NCI-H526 (cell line): ENCODE results near the gene SPAST.
"Not testable (repeated sequence)": the region's sequence is repeated elsewhere in the genome, so short reads cannot be mapped to it uniquely, and the experiment has no call there.

ENCODE experiments used
- DNase-seq, 2 experiments: peaks; one replicate each; lab custom pipeline; 2025; lab: John Stamatoyannopoulos, UW

SPAST gene, protein sequence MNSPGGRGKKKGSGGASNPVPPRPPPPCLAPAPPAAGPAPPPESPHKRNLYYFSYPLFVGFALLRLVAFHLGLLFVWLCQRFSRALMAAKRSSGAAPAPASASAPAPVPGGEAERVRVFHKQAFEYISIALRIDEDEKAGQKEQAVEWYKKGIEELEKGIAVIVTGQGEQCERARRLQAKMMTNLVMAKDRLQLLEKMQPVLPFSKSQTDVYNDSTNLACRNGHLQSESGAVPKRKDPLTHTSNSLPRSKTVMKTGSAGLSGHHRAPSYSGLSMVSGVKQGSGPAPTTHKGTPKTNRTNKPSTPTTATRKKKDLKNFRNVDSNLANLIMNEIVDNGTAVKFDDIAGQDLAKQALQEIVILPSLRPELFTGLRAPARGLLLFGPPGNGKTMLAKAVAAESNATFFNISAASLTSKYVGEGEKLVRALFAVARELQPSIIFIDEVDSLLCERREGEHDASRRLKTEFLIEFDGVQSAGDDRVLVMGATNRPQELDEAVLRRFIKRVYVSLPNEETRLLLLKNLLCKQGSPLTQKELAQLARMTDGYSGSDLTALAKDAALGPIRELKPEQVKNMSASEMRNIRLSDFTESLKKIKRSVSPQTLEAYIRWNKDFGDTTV

GRCh38 chr2:32063310-32064020 is at the start of gene SPAST:
SPAST (plus strand) TSS chr2:32063556; CDS start chr2:32063832, 276 bp downstream.
- DNase-seq, result peak; percentile 97 to 98

DNA sequence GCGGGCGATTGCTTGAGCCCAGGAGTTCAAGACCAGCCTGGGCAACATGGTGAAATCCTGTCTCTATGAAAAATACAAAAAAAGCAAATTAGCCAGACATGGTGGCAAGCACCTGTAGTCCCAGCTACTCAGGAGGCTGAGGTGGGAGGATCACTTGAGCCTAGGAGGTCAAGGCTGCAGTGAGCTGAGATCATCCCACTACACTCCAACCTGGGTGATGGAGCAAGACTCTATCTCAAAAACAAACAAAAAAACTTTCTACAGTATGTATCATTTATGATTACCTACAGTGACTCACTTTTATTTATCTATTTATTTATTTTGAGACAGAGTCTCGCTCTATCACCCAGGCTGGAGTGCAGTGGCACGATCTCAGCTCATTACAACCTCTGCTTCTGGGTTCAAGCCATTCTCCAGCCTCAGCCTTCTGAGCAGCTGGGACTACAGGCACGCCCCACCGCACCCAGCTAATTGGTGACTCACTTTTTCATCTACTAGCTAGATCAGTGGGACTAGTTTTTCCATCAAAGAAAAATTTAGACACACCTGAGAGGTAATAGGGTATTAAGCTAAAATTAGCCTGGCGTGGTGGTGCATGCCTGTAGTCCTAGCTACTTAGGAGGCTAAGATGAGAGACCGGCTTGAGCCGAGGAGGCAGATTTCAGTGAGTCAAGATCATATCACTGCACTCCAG is 44.4 kb upstream of the SPAST start:
- not testable (repeated sequence) for DNase-seq

DNA sequence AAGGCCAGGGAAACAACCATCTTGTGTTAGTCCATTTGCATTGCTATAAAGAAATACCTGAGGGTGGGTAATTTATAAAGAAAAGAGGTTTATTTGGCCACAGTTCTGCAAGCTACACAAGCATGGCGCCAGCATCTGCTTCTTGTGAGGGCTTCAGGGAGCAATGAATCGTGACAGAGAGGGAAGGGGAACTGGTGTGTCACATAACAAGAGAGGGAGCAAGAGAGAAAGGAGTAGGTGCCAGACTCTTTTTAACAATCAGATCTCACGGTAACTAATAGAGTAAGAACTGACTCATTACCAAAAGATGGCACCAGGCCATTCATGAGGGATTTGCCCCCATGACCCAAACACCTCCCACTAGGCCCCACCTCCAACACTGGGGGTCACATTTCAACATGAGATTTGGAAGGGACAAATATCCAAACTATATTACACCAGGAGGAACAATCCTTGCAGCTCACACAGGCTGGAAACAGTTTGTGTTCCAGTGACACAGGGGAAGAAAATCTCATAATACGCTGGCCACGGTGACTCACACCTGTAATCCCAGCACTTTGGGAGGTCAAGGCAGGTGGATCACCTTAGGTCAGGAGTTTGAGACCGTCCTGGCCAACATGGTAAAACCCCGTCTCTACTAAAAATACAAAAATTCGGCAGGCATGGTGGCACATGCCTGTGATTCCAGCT is 29.0 kb upstream of the SPAST start:
- DNase-seq, result not testable (repeated sequence)

- DNase-seq, result peak; percentile 89 to 96
Measured at GRCh38 chr2:32039447-32040219, 23.7 kb upstream of the SPAST start, which contains the start of gene DPY30. DPY30 (minus strand) TSS chr2:32039805; CDS start chr2:32039456, 349 bp downstream.

- no peak for DNase-seq
Measured at GRCh38 chr2:32043561-32043960, 19.8 kb upstream of the SPAST start.

DNA sequence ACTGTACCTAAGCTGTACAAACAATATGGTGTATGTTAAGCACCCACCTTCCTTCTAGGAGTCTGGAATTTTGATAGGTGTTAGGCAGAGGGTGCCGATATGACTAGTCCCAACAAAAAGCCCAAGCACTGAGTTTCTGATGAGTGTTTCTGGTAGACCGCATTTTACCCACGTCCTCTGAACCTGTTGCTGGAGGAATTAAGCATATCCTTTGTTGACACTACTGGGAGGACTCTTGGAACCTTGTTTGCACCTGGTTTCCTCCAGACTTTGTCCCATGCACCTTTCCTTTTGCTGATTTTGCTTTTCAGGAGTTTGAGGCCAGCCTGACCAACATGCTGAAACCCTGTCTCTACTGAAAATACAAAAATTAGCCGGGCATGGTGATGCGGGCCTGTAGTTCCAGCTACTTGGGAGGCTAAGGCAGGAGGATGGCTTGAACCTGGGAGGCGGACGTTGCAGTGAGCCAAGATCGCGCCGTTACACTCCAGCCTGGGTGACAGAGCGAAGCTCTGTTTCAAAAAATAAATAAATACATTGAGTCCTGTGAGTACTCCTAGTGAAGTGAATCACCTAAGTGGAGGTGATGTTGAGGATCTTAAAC is 11.4 kb upstream of the SPAST start:
- no peak for DNase-seq

GRCh38 chr2:32054583-32054982 is 8.8 kb upstream of the SPAST start:
- DNase-seq, result not testable (repeated sequence)

DNA sequence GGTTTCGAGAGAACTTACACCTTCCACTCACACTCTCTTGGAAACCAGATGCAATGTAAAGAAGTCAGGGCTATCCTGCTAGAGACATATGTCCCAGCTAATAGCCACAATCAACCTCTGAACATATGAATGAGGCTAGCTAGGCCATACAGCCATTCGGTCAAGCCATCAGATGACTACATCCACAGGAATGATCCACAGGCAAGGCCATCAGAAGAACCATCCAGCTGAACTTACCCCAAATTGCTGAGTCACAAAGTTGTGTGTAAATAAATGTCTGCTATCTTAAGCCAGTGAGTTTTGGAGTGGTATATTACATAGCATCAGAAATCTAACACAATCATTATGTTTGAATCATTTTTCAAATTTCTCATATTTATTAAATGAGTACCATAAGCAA is 5.2 kb upstream of the SPAST start:
- no peak for DNase-seq

DNA sequence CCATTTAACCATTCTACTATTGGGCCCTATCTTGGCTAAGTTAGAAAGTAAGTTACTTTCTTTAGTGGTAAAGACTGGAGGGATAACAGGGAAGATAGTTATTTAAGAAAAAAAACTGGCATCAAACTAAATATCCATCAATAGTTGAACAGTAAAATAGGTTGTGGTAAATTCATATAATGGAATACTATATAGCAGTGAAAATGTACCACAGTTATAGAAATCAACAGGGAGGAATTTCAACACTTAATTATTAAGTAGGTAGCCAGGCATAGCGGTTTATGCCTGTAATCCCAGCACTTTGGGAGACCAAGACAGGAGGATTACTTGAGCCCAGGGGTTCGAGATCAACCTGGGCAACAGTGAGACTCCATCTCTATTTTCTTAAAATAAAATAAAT is 3.1 kb upstream of the SPAST start:
- no peak for DNase-seq

DNA sequence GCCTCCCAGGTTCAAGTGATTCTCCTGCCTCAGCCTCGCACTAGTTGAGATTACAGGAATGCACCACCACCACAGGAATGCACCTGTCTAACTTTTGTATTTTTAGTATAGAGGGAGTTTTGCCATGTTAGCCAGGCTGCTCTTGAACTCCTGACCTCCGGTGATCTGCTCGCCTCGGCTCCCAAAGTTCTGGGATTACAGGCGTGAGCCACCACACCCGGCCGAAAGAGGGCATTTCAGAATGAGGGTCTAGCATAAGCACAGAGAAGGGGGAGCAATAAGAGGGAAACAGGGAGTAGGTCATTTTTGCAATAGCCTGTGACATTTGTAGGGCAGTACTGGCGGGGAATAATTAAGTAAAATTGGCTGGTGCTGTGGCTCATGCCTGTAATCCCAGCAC is 1.9 kb upstream of the SPAST start:
- no peak for DNase-seq

- DNase-seq, result peak; percentile 77 to 79
Measured at GRCh38 chr2:32061973-32062861, 1.1 kb upstream of the SPAST start.

DNA sequence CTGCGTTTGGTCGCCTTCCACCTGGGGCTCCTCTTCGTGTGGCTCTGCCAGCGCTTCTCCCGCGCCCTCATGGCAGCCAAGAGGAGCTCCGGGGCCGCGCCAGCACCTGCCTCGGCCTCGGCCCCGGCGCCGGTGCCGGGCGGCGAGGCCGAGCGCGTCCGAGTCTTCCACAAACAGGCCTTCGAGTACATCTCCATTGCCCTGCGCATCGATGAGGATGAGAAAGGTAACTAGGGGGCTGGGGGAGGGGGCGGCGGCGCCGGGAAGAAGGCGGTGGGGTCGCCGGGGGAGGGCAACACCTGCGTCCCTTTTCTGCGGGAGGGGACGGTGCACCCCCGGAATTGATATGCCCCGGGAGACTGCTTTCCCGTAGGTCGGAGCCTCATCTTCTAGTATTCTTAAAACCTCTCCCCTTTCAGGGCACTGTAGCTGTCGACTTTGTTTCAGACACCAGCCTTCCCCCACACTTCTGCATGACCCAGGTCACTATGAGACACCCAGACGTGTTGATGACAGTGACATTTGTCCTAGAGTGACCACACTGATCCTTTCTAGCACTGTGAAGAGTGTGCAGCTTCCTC is 755 bp downstream of the SPAST start:
- peak in 1 of 2 experiments; percentile 60 for DNase-seq

DNA sequence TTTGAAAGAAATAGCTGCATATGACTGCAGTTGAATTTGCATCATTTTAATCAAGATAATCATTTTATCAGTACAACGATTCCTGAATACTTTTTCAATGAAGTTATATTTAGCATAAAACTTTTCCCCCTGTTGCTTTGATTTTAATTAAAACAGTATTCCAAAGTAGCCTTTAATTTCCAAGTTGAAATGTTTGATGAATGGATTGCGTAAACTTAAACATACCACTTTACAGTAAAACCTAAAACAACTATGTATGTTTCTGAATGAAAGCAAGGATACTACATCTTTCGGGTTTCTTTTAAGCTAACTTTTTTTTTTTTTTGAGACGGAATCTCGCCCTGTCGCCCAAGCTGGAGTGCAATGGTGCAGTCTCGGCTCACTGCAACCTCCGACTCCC is 1.4 kb downstream of the SPAST start:
- no peak for DNase-seq

DNA sequence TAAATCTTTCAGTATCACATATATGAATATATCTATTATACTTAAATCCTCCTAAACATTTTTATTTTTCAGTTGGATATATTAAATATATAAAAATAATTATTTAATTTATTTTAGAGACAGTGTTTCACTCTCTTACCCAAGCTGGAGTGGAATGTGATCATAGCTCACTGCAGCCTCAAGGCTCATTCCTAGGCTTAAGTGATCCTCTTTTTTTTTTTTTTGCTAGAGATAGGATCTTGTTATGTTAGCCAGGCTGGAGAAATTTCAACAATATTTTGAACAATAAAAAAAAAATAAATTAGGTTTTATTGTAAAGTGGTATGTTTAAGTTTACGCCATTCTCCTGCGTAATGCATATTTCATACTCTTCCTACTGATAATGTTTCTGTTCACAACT is 4.2 kb downstream of the SPAST start:
- DNase-seq, result no peak

GRCh38 chr2:32074134-32074506 is 10.8 kb downstream of the SPAST start:
- DNase-seq, result no peak

GRCh38 chr2:32095671-32096070 is 32.3 kb downstream of the SPAST start:
- DNase-seq, result no peak

- no peak for DNase-seq
Measured at GRCh38 chr2:32108111-32108510, 44.8 kb downstream of the SPAST start.

DNA sequence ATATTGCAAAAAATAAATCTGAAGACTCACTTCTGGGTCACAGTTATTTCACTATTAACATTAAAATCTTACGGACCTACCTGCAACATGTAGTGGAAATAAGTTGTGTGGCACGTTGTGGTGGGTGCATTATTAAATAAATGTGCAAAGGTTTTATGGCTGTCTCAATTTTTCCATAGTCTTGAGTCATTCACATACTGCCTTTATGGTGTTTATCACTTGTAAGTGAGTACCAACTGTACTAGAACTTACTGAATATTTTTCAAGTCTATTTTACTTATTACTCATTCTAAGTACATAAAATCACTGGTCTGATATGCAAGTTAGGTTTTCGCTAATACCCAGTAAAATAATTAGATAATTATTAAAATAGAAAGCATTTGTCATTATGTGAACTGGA is 54.7 kb downstream of the SPAST start:
- DNase-seq, result no peak

DNA sequence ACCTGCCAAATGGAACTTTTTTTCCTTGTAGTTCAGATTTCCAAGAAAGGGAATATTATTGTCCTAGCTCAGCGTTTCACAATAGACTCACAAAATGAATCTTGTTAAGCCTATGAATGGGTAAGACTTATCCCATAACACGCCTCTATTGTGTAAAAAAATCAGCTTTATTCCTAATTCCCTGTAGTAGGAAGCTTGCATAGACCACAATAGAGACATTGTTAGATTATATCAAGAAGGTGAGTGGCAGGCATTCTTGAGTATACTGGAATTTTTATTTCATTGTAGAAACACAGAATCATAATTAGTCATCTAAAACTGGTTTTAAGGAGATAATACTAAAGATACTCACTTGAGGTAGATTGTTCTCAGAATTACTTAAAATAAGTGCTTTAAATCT is 55.8 kb downstream of the SPAST start:
- no peak for DNase-seq
